Right kidney (tissue), 1 donor: ENCODE data around the gene USP7.

Source experiments
- DNase-seq: peaks from one replicate; pipeline ENCODE4 v3.0.0-alpha.2; 2016

USP7 gene

GRCh38 chr16:8952281-8952751 lies 11.4 kb downstream of the USP7 start:
- no peak for DNase-seq

GRCh38 chr16:8951447-8952280 lies 12.0 kb downstream of the USP7 start:
- no peak for DNase-seq

- DNase-seq = no peak
These were observed 13.1 kb downstream of the USP7 start for GRCh38 chr16:8950580-8951077.

- DNase-seq = no peak
These were observed 13.9 kb downstream of the USP7 start for GRCh38 chr16:8949536-8950418.

GRCh38 chr16:8948831-8949230 lies 14.9 kb downstream of the USP7 start:
- no peak for DNase-seq

GRCh38 chr16:8948069-8948593 lies 15.6 kb downstream of the USP7 start:
- no peak for DNase-seq

GRCh38 chr16:8946544-8946943 lies 17.2 kb downstream of the USP7 start:
- DNase-seq = no peak

GRCh38 chr16:8945626-8946296 lies 17.9 kb downstream of the USP7 start:
- DNase-seq = no peak

- no peak for DNase-seq
These were observed 19.5 kb downstream of the USP7 start for GRCh38 chr16:8943966-8944759.

GRCh38 chr16:8943001-8943763 lies 20.5 kb downstream of the USP7 start:
- no peak for DNase-seq

GRCh38 chr16:8941718-8942344 lies 21.9 kb downstream of the USP7 start:
- DNase-seq = no peak

- DNase-seq = no peak
These were observed 25.9 kb downstream of the USP7 start for GRCh38 chr16:8937803-8938202.

- no peak for DNase-seq
These were observed 27.3 kb downstream of the USP7 start for GRCh38 chr16:8936421-8936820.

GRCh38 chr16:8935989-8936388 lies 27.7 kb downstream of the USP7 start:
- DNase-seq = no peak

- no peak for DNase-seq
These were observed 29.1 kb downstream of the USP7 start for GRCh38 chr16:8934601-8935000.

- DNase-seq = peak; percentile 29
These were observed 31.8 kb downstream of the USP7 start for GRCh38 chr16:8931859-8932258.

- no peak for DNase-seq
These were observed 34.5 kb downstream of the USP7 start for GRCh38 chr16:8929086-8929748.

GRCh38 chr16:8928467-8928957 lies 35.2 kb downstream of the USP7 start:
- no peak for DNase-seq

- no peak for DNase-seq
These were observed 36.9 kb downstream of the USP7 start for GRCh38 chr16:8926827-8927226.
